ENCODE data around the gene TARS1.

GRCh38 chr5:33457126-33457525, 16.4 kb downstream of the TARS1 start:
- TF ChIP-seq CTCF (IDR thresholded peaks at IDR 0.05; ENCODE audit: poor library complexity, severe bottlenecking) (no peak), EP300 (conservative IDR thresholded peaks at IDR 0.05; ENCODE audit: poor library complexity, severe bottlenecking) (no peak)

Measured in neural cell (in vitro differentiated cells).